NCI-H82 treated with DMSO at 0.1 percent for 48 hours (cell line): ENCODE data around the gene PSMC3.

Source experiments
- DNase-seq: peaks from one replicate; lab custom pipeline; 2025; ENCODE audit not compliant: unreplicated experiment; lab: John Stamatoyannopoulos, UW

PSMC3 gene

DNA sequence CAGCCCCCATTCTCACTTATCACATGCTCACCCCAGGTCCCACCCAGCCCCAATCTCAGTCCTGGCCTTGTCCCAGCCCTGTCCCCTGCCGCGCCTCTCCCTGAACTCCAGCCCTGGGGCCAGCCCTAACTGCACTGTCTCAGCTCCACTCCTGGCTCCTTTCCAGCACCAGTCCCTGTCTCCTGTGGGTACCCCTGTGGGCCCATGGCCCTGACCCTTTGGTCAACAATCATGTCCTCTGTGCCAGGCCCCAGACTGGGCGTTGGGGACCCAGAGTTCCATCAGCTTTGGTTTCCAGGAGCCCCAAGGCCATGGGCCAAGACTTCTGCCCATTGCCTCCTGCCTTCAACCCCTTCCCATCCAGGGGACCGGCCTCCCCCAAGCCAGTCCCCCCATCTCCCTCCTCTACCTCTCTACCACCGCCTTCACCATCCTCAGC, 48.6 kb downstream of the PSMC3 start:
- DNase-seq, result no peak

DNA sequence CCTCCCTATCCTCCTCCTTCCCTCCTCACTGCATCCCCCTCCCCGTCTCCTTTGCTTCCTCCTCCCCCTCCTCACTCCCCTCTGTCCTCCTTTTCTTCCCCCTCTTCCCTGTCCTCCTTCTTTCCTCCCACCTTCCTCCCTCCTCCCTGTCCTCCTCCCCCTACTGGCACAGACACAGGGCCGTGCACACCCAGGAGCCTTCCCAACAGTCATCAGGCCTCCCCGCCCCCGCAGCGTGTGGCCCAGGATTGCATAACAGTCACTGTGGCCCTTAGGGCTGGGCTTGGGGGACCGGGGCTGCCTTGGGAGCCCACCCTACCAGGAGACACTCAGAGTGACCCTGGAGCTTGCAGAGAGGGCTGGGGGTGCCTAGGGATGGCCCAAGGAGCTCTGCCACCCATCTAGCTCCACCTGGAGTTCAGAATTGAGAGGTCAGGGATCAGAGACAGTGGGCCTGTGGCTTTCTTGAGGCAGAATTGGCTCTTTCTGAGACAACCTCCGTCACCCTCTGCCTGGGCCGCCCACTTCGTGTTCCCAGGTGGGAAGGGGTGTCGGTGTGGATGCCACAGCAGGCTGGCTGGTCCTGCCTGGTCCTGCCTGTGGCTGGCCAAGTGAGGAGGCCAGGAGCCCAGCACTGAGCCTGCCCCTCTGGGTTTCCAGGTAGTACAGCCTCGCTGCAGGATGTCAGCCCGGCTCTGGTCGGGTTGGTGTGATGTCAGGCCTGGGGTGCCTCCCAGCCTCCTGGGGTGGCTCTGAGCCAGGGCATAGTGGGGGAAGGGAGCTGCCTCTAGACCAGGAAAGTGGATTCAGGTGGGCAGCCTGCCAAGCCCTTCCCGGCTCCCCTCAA, 49.5 kb downstream of the PSMC3 start:
- DNase-seq, result no peak

- no peak for DNase-seq
Measured at GRCh38 chr11:47376107-47376524, 50.1 kb downstream of the PSMC3 start.

GRCh38 chr11:47375546-47376085, 50.6 kb downstream of the PSMC3 start:
- DNase-seq, result no peak

- no peak for DNase-seq
Measured at GRCh38 chr11:47375020-47375419, 51.2 kb downstream of the PSMC3 start.

- DNase-seq, result no peak
Measured at GRCh38 chr11:47374720-47375019, 51.6 kb downstream of the PSMC3 start.

DNA sequence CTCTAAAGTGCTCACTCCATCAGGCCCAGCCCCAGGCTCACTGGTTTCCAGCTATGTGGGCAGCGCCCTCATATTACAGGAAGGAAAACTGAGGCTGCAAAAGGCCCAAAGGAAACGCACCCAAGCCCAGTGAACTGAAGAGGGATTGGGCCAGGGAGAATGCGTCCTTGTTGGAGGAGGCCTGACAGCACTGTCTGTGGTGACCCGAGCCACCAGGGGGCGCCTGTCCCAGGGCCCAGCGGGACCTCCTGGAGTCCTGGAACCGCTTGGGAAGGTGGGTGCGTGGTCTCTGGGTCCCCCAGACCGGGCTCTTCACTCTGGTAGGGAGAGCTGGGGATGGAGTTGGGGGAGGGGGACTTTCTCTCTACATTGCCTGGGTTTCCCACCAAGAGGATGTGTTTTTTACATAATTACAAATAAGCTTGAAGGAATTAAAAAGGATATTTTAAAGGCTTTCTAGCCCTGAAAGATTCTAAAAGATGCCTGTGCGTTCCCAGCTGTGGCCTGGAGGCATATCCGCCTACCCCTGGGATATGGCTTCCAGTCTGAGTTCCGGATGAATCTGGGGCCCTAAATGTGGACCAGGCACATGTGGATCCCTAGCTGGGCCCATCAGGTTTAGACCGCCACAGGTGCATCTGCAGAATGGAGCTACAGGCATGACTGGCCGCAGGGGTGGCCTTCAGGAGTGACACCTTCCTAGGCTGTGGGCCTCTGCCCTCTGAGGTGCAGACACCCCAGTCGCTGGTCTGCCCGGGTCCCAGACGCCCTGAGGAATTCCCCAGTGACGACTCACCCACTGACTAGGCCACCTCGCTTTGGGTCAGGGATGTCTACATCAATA, 52.1 kb downstream of the PSMC3 start:
- DNase-seq, result peak; percentile 14

- DNase-seq, result no peak
Measured at GRCh38 chr11:47372422-47372821, 53.8 kb downstream of the PSMC3 start.

- no peak for DNase-seq
Measured at GRCh38 chr11:47369676-47370075, 56.6 kb downstream of the PSMC3 start.
